HFFc6 (cell line): ENCODE results near the gene WDR82. TPM values are rescaled to one million over a fixed set of nuclear protein-coding genes. Genes with fewer than 3 reads are reported as not detected.
A peak's percentile ranks its signal among the peaks of the same experiment; 100 is the strongest.

Experiments
- DNase-seq: peaks from one replicate; pipeline ENCODE4 v3.0.0-alpha.2; 2018
- H3K27ac Mint-ChIP-seq: 2 replicates; pipeline ENCODE4 v1.8.0; 2020; ENCODE audit warnings: mild to moderate bottlenecking, mixed read lengths
- H3K27me3 Mint-ChIP-seq: 2 replicates; pipeline ENCODE4 v1.8.0; 2021; ENCODE audit warnings: mild to moderate bottlenecking, moderate library complexity, mixed read lengths; ENCODE audit not compliant: insufficient read depth
- H3K36me3 Mint-ChIP-seq: 2 replicates; pipeline ENCODE4 v1.8.0; 2021; ENCODE audit warnings: low read depth, mixed read lengths
- H3K4me1 Mint-ChIP-seq: 2 replicates; pipeline ENCODE4 v1.8.0; 2020; ENCODE audit warnings: low read depth, mixed read lengths
- H3K4me3 Mint-ChIP-seq: 2 replicates; pipeline ENCODE4 v1.8.0; 2020; ENCODE audit warnings: mild to moderate bottlenecking, moderate library complexity, mixed read lengths
- H3K9me3 Mint-ChIP-seq: 2 replicates; pipeline ENCODE4 v1.8.0; 2020; ENCODE audit warnings: mild to moderate bottlenecking, mixed read lengths
- total RNA-seq, 6 experiments: library from RNA; stranded (reverse); fragmentation: NEBNext Ultra II Directional; extraction: Animal tissue kit (Norgen Biotek cat#: 25700); gene quantifications; 2 replicates in 1 of 6; 3 replicates in 5 of 6; pipeline ENCODE4 v1.2.3, GENCODE V29; 2021
- TF ChIP-seq, protein P1 (sequence below): fragments of 200-600 bp; sonication (generic); IDR thresholded peaks from 2 replicates; pipeline ENCODE4 v1.5.0; 2021; ENCODE audit warnings: antibody characterized with exemption, mild to moderate bottlenecking

Gene WDR82
- total RNA-seq, 6 experiments from 2014 or later = 55.2 to 62.0 (median 58.6) TPM

DNA sequence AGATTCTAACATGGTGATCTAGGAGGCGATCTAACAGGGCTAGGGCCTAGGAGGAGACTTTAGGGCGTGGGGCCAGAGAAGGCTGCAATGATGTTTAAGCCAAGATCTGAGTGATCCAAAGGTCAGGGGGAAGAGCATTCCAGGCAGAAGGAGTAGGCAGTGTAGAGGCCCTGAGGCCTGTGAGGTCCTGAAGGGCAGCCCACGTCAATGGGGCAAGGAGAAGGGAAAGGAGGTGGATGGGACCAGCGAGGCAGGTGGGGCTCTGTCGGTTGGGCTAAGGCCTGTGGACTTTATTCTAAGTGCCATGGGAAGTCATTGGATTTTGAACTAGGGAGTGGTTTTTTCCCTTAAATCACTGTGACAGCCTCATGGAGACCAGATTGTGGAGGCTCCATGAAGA lies 27.5 kb upstream of the WDR82 start:
- Mint-ChIP-seq H3K4me1 (peaks cover 2% of the 10 kb centered on the region), H3K4me3 (no peak overlapping the region), H3K9me3 (no peaks in the 10 kb centered on the region), H3K36me3 (peaks cover 10% of the 10 kb centered on the region; the same call in 1 of the 2 replicates), H3K27ac (no peak overlapping the region), H3K27me3 (peaks cover 5% of the 10 kb centered on the region; the same call in 1 of the 2 replicates)
- TF ChIP-seq, protein P1, sequence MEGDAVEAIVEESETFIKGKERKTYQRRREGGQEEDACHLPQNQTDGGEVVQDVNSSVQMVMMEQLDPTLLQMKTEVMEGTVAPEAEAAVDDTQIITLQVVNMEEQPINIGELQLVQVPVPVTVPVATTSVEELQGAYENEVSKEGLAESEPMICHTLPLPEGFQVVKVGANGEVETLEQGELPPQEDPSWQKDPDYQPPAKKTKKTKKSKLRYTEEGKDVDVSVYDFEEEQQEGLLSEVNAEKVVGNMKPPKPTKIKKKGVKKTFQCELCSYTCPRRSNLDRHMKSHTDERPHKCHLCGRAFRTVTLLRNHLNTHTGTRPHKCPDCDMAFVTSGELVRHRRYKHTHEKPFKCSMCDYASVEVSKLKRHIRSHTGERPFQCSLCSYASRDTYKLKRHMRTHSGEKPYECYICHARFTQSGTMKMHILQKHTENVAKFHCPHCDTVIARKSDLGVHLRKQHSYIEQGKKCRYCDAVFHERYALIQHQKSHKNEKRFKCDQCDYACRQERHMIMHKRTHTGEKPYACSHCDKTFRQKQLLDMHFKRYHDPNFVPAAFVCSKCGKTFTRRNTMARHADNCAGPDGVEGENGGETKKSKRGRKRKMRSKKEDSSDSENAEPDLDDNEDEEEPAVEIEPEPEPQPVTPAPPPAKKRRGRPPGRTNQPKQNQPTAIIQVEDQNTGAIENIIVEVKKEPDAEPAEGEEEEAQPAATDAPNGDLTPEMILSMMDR = no peak
- DNase-seq = no peak

DNA sequence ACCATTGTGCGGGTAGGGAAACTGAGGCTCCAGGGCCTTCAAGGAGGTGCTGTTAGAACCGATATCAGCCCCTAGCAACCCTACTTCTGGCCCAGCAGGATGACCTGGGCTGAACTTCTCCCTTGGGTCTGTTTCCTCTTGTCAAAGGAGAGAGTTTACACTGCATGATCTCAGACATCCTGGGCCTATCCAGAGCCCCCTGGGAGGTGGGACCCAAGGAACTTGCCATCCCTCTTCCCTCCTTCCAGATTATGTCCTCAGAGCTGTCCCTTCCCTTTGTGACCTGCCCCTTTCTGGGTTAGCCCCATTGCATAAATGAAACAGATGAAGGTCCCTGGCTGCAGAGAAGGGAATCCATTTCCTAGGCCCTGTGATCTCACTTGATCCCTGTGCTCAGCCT lies 25.4 kb upstream of the WDR82 start:
- Mint-ChIP-seq H3K27me3 (peaks cover 3% of the 10 kb centered on the region; the same call in 1 of the 2 replicates), H3K9me3 (no peaks in the 10 kb centered on the region), H3K36me3 (peaks cover 6% of the 10 kb centered on the region; the same call in 1 of the 2 replicates), H3K4me1 (peaks cover 20% of the 10 kb centered on the region), H3K4me3 (no peak overlapping the region), H3K27ac (no peak overlapping the region)
- TF ChIP-seq, protein P1 = no peak
- DNase-seq = no peak

DNA sequence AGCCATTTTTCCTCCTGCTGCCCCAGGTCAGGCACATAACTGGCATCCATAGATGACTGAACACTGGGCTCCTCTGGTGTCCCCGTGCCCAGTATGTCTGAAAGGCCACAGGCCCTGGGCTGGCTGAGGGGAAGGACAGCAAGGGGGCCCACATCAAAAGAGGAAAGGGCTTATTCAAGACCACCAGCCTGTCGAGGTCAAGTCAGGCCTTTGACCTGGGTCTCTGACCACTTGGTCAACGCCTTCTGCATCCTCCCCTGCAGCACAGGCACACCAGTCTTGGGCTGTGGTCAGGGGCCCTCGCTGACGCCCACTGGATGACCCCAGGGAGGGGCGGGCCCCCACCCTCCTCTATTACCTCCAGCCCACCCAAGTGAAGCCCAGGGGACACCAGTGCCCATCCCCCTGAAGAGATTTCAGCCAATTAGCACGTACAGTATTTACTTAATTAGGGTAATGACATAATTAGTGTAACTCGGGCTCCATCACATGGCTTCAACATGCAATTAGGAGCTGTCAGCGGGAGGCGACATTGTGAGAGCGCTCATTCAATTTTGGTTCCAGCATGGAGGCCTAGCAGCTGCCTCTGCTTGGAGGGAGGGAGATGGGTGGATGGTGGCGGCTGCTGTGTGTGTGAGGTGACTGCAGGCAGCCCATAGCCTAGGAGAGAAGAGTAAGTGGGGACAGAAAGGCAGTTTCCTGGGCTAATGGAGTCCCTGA lies 24.1 kb upstream of the WDR82 start:
- Mint-ChIP-seq H3K27me3 (peaks cover 3% of the 10 kb centered on the region; the same call in 1 of the 2 replicates), H3K27ac (no peak overlapping the region), H3K36me3 (peaks cover 6% of the 10 kb centered on the region; the same call in 1 of the 2 replicates)

DNA sequence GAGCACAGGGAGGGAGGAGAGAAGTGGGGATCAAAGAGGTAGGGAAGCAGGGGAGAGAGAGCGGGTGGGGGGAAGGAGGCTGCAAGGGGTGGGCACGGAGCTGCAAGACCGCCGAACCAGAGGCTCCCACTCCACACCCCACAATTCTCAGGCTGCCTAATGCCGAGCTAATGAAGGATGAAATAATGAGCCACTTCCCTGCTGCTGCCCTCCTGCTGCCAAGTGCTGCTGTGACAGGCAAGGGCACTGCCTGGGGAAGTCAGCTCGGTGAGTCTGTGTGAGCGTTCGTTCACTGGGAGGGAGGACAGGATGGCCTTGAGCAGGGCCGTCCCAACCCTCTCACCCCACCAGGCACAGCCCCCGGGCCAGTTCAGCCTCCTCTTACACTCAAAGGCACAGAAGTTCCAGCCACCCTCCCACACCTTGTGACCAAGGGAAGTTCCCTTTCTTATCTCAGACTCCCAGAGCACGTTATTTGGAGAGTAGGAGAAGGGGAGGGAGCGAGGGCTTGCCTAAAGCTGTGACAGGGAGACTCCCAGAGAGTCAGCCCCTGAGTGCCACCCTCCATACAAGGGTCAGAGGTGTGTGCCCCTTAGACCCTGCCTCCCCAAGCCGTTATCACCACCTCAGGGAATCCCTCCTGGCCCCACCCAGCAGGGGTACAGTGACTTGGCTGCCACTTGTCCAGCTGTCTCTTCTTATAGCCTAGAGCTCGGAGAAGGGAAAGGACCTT lies 21.6 kb upstream of the WDR82 start:
- peak; percentile 27 for DNase-seq
- Mint-ChIP-seq H3K4me1 (peaks cover 20% of the 10 kb centered on the region), H3K27ac (no peak overlapping the region), H3K27me3 (no peaks in the 10 kb centered on the region; the same call in 1 of the 2 replicates), H3K9me3 (no peaks in the 10 kb centered on the region), H3K4me3 (no peak overlapping the region), H3K36me3 (no peaks in the 10 kb centered on the region)
- TF ChIP-seq, protein P1 = peak; percentile 41

More for the DNA sequence above, 24.1 kb upstream of the WDR82 start:
- Mint-ChIP-seq H3K4me3 (no peak overlapping the region), H3K9me3 (no peaks in the 10 kb centered on the region), H3K4me1 (peaks cover 20% of the 10 kb centered on the region)
- TF ChIP-seq, protein P1 = no peak
- DNase-seq = no peak

DNA sequence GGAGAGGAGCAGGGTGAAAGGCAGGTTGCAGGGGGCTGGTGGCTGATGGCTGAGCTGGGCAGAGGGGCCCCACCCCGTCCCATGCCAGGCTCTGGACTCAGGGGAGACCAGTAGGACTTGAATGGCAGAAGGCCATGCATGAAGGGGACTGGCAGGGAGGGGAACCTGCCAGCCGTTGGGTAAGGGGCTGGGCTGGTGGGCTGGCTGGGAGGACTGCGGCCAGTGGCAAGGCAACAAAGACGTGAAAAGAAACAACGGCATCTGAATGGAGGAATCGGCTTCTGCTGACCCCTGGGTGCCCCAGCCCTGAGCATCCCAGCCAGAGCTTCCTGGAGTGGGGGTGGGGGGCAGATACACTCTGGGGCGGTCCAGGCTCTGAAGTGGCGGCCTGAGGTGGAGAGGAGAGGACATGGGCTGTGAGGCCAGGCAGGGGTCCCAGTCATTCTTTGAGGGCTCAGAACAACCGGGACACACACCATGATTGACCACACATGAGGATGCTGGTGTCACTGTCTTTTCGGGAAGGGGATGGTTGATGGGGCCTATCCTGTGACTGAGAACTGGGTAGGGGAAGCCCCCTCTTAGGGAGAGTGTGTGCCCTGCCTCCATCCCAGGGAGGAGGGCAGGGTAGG lies 20.9 kb upstream of the WDR82 start:
- TF ChIP-seq, protein P1 = no peak
- no peaks in the 10 kb centered on the region; the same call in 1 of the 2 replicates for H3K27me3 Mint-ChIP-seq
- no peak for DNase-seq

More for the DNA sequence above, 20.9 kb upstream of the WDR82 start:
- no peaks in the 10 kb centered on the region for H3K36me3 Mint-ChIP-seq
- no peaks in the 10 kb centered on the region for H3K9me3 Mint-ChIP-seq
- peaks cover 20% of the 10 kb centered on the region for H3K4me1 Mint-ChIP-seq
- no peak overlapping the region for H3K27ac Mint-ChIP-seq
- H3K4me3 Mint-ChIP-seq = no peak overlapping the region
